GM19468 (cell line): ENCODE data around the gene LRIG1.

Experiments used
- ATAC-seq: cut with Tn5 transposase; IDR thresholded peaks from one replicate; pipeline ENCODE4 v1.9.1; 2021; ENCODE audit warnings: mild to moderate bottlenecking, moderate library complexity, moderate number of reproducible peaks; ENCODE audit not compliant: unreplicated experiment; ENCODE audit errors: extremely low read depth

Gene LRIG1

DNA sequence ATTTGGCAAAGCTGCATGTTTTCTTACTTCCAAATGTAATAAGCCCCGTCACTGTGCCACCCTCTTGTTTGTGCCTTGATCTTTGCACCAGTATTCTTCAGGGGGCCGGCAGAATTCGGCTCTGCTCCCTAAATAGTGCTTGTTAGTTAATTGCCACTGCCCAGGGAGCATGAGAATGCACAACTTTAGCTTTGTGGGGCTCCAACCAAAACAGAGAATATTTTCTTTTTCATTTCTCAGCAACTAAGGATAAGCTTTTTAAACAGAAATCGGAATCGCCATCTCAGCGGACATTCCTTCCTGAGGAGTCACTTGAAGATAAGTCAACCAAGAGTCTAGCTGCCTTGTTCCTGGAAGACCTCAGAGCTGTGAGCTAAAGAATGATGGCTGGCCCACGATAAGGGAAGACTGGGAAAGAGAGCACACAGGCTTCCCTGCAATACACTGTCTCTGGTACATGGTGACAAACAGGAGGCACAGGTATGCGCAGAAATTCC lies 106.0 kb downstream of the LRIG1 start:
- ATAC-seq: no peak

DNA sequence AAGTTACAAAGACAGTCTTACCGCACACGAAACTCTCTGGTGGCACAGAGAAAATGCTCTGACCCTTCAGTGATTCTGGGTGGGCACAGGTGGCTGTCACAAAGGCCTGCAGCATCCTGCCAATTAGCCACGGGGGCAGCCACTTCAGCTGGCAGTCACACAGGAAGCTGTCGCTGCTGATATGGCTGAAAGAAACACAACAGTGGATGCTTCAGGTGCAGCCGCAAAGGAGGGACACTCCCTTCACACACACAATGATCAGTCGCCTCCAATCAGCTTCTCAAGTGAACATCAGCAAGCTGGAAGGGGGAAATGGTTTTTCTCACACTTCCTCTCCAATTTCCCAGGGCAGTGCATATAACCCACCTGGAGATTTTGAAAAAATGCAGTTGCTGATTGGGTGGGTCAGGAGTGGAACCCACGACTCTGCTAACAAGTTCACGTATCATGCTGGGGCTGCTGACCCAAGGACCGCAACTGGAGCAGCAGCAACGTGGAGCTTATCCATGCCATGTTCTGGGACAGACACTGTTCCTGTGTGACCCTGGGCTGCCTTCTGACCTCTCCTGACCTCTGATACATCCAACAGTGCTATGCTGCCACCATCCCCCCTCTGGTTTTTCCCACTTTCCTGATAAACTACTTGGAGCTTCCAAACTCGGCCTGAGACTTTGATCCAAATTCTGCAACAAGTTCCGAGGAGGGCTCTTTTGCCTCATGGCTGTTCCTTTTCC lies 106.6 kb downstream of the LRIG1 start:
- ATAC-seq: peak; percentile 92

DNA sequence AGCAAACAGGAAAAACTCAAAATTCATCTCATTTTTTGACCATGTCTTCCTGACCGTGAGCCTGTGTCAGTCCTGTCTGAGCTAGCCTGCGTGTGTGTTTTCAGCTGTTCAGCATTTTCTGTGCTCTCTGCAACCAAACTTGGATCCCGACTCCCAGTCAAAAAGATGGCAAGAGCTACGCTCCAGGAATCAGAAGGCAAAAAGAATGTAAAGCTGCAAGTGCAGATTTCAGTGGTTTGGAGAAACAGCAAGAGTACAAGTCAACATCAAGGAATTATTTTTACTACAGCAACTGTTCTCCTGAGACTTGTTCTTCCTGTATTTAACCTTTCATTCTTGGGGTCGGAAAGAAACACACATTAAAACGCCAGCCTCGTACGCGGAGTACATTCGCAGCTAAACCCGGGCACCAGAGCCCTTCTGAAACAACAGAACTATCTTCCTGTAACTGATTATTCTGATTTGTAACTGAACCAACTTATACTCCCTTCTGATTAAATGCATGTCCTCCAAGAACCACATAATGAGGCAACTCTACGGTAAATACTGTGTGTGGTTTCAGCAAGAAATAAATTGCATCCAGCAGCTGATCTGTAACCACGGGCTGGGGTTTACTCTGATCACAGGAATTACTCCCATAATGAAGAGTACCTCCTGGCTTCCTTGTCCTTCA lies 107.4 kb downstream of the LRIG1 start:
- no peak for ATAC-seq

DNA sequence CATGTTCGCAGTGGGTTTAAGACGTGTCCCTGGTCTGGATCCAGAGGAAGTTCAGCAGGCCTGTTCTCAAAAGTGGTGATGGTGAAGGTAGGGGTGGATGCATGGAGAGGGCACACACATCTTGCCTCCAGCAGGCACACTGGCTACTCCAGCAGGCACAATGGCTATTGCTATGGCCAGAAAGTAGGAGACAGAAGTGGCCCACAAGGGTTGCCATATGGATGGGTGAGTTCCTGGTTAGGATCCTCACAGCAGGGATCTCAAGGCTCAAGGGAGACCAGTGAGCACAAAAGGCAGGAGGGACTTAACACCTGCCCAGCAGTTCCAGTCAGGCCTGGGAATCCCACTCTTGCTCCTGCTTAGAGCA lies 107.9 kb downstream of the LRIG1 start:
- ATAC-seq: no peak

DNA sequence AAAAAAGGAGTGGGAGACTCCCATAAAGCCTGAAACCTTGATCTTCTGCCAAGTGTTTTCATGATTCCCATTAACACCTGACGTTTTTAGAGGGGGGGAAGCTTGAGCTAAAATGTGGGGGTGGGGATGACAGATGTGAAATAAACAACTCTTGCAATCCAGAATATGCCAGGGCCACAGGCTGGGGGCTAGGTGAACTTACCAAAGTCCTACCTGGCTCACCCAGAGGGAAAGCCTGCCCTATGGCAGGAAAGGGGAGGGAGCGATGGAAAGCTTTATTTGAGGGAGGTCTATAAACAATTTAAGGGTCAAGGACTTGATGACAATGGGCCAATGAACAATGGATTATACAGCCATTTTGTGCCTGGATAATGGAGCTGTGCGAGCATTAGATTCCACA lies 108.3 kb downstream of the LRIG1 start:
- no peak for ATAC-seq

DNA sequence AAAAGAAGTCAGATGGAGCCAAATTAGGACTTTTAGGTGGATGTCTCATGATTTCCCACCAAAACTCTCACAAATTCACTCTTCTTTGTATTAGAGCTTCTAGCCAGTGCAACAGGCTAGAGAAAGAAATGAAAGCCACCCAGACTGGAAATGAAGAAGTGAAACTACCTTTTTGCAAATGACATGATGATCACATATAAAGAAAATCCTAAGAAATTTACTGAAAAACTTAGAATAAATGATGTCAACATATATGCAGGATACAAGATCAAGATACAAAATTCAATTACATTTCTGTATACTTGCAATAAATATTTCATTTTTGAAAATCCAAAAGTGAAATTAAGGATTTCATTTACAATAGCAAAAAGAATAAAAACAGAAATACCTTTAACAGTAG lies 110.8 kb downstream of the LRIG1 start:
- no peak for ATAC-seq

DNA sequence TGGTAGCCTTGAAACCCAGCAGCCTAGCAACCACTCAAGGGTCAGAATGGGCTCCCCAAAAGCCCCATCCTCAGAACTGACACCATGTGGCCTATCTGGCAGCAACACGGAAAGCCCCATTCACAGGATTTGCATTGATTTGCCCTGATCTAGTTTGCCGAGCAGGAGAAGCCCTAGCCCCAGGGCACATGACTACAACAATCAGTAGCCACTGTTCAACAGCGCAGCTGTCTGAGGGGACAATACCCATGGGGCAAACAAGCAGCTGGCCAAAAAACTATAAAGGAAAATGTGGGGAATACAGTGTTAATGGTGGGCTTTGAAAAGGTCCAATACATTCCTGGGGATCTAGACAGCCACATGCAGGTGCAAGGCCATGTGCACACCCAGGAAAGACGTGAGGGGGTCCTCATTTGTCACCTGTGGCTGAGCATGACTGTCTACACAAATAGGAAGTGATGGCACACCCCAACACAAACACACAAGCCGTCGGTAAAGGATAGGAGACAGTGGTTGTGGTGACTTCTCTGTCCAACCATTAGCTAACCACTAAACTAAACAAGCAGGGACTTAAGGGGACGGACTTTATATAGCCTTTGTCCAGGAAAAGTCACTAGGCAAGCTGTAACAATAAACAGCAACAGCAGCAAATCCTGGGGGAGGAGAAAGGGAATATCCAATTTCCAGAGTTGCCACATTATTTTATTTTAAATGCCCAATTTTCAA lies 113.7 kb downstream of the LRIG1 start:
- peak; percentile 12 for ATAC-seq

DNA sequence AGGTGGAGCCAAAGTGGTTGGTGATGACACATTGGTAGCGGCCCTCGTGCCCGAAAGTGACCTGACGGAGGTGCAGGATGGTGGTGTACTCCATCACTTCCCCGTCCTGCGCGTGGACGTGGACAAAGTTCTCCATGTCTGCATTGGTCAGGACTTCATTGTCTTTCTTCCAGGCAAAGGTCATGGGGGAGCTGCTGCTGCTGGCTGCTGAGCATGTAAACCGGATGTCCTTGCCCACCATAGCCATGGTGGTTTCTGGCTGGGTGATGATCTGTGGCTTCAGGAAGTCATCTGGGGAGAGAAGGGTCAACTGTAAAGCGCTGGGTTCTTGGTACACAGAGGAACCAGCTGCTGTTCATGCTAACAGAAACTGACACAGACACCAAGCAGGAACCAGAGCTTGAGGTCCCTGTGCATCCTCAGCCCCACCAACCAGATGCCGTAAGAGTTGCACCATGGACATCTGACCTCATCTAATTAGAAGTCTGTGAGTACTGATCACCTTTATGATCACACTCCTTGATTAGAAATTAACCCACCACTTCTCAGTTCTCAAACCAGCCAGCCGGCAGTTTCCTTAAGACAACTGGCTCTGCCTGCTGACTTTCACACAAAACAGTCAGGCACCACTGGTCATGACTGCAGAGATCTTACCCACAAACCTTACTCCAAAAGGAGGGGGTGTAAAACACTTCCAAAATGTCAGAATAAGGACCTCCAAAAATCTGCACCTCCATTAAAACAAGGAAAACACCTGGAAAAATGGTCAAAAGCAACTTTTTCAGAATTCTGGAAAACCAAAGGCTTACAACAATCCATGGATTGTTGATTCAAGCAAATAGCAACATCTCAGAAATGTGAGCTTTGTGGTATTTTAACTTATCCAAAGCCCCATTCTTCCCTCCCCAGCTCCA lies 114.6 kb downstream of the LRIG1 start:
- peak; percentile 84 for ATAC-seq

DNA sequence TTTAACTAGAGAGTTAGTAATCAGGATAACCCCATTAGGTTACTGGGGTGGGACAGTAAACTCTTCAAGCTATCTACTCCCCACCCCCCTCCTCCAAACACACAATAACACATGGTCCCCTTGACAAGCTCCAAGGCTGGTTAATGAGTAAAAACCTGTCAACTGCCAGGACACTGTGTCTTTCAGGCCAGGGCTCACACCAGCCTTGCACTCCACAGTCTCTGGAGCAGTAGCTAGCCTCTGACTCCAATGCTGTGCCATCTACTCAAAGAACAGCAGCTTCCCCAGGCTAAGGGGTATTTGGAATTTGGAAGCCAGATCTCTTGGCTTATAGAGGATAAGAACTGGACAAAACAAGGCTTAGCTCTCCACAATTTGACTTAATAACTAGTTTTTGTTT lies 115.8 kb downstream of the LRIG1 start:
- ATAC-seq: no peak

DNA sequence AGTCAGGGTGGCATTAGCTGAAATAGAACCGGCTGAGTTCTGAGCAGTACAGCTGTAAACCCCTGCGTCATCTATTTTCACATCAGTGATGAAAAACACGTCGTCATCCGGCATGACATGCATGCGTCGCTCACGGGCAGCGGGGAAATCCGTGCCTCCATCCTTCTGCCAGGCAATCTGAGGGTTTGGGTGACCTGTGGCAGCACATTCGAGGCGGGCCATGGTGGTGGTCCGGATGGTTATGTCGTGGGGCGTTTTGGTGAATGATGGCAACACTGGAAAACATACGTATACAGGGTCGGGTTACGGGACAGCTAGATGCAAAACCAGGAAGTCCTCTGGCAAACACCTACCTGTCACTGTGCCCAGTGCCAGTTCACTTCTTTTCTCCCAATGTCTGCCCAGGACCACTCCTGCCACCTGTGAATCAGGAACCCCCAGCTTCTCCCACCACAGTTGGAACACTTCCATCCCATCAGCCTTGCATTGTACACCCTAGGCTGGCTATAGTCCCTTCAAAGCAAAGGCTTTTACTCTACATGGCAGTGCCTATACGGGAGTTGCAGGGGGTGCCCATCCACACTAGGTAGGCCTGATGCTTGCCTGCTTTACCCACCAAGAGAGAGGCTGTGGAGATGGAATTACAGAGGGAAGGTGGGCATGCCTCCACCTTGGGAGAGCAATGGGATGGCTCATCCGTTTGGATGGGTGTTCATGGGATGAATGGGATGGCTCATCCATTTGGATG lies 116.7 kb downstream of the LRIG1 start:
- ATAC-seq: no peak

DNA sequence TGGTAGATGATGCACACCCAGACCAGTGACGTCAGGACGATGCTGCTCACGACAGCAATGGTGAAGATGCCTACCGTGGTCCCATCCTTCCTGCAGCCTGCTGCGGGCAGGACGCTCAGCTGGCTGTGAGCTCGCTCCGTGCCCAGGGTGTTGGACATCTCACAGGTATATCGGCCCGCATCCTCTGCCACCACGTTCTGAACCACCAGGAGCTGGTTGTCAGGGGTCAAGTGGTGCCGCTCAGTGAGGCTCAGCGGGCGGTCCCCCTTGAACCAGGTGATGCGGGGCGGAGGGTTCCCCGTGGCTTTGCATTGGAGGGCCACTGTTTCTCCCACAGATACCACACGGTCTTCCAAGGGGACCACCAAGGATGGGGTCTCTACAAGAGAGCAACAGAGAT lies 117.8 kb downstream of the LRIG1 start:
- ATAC-seq: no peak

DNA sequence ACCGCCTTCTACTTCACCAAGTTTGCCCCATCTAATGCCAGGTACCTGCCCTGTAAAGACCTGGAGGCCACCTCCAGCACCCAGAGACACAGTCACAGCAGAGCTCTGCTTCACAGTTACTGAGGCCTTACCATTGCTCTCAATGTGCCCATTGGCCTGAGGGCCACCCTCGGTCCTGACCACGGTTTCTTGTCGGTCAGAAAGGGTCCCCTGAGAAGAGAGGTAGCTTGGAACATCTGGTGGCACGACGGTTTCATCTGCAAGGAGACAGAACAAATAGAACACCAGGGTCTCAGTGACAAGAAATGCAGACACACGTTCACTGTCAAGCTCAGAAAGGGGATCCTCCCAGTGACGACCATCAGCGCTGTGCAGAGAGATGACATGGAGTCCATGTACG lies 118.7 kb downstream of the LRIG1 start:
- ATAC-seq: no peak

DNA sequence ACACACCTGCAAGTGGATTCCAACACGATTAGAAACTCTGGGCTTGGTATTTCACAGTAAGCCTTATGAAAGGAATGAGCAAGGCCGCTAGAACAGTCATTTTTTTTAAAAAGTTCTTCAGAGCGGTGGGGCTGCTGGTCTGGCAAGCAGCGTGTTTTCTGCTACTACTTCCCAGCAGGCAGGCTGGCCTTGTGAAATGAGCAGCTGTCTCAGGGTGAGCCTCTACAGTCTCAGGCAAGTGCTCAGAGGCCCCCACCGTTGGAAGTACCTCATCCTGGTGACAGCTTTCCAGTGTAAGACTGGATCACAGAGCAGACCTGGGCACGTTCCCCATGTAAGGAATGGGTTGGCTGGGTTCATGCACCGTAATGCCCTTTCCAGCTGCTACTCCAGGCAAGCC lies 119.2 kb downstream of the LRIG1 start:
- ATAC-seq: no peak

DNA sequence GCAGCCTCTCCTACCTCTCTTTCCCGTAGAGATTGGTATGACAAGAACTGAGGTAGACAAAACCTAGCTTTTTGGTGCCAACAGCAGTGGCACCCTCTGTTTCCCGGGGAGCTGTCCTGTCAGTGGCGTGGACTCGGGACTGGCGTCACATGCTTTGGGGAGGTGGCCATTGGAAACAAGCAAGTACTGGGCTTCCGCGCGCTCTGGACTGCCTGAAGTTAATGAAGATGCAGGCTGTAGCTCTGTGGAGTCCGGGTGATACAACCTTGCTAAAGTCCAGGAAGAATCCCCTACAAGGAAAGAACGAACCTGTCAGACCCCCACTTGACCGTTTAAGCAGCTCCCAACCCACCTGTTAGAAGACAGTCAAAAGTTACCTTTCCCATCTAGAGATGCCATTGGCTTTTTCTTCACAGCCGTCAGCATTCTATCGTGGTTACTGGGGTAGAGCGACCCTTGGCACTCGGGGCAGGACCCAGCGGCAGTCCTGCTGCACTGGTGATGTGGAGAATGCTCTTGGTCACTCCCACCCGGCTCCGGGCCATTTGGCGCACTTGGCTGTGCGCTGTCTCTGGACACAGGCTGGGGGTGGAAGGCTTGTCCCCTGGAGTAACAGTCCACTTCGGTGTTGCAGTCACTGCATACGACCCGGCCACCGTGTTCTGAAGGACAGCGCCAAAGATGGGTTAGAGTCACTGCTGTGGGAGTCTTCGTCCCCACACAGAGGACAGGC lies 120.5 kb downstream of the LRIG1 start:
- no peak for ATAC-seq

DNA sequence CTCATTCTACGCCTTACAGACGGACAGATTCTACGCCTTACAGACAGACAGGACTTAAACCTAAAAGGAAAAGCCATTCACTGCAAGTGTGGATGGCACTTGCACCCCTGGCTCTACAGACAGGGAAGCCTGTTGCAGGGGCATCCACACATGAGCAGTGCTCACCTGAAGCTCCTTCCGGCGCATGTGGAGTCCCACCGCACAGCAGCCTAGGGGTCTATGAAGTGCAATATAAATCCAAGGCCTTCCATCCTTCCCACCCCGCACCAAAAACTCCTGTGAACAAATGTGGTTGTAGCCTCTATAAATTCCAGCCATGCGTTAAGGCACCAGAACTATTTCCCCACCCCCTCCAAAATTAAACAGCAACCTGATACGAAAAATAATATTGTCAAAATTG lies 121.3 kb downstream of the LRIG1 start:
- no peak for ATAC-seq

DNA sequence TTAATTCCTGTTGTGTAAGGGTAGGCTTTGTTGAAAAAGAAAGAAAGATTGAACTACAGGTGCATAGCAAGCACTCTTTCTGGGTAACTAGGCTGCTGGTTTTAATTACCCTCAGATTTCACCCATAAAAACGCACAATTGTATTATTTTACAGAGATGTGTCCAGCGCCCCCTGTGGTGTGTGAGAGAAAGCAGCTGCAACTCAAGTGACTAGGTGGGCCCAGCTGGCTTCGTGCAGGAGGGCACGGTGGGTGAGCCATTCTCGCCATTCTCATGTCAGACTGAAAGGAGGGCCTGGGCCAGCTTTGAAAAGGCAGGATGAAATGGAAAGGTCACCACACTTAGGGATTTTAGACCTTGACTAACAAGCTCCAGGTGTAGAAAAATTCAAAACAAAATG lies 122.6 kb downstream of the LRIG1 start:
- ATAC-seq: no peak

DNA sequence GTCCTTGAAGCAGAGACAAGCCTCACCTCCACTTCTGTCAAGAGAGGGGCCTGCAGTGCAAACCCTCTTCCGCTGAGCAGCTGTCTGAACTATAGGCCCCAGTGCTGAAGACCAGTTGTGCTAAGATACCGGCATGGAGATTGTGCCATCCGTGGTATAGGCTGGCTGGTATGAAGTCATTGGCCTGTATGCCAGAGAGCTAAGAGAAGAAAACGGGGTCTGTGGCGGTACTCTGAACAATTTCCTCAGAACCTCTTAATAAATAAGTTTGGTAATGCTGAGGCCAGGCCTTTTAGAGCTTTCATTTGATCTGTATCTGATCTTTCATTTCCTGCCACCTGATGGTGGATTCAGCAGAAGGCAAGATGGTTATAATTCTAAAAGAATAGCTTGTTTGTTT lies 123.0 kb downstream of the LRIG1 start:
- ATAC-seq: no peak

DNA sequence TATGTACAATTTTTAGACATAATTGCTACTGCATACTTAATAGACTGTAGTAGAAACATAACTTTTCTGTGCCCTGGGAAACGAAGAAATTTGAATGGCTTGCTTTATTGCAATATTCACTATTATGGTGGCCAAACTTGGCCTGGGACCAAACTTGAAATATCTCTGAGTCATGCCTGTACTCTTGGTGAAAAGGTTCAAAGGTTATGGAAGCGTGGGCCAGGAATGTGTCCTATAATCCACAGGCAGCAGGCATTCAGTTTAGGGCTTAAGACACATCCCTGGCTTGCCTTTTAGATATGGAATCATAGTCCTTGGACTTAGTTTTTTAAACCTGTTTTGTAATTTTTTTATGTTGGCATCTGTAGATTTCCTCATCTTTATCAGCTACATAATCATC lies 124.3 kb downstream of the LRIG1 start:
- ATAC-seq: no peak
